IMR-90 (cell line): ENCODE data around the gene NKD1. TPM values are rescaled to one million over a fixed set of nuclear protein-coding genes. Genes with fewer than 3 reads are reported as not detected.

ENCODE experiments used
- ATAC-seq: fragments of 200-7000 bp; cut with Tn5 transposase; 2 replicates; pipeline ENCODE4 v1.9.1; 2020; ENCODE audit warnings: low read depth, mild to moderate bottlenecking, moderate library complexity
- BruUV-seq: library from RNA; stranded (reverse); fragments of 400-500 nt; replicated peaks from 2 replicates; lab custom pipeline; 2021; lab: Mats Ljungman, UMichigan
- CTCF ChIA-PET: fragments of 300-600 bp; formaldehyde crosslinking; extraction: SDS; loops from one replicate; lab custom pipeline; 2021; ENCODE audit warnings: antibody characterized with exemption; lab: Yijun Ruan, JAX
- POLR2A ChIA-PET: fragments of 300-600 bp; sonication (Branson Sonifier 250); formaldehyde crosslinking; loops from one replicate; lab custom pipeline; 2022; ENCODE audit warnings: antibody characterized with exemption; ENCODE audit not compliant: unreplicated experiment; lab: Charles Lee
- DNase-seq: peaks from one replicate; pipeline ENCODE4 v3.0.0; 2013
- H2AFZ ChIP-seq: replicated peaks from 2 replicates; pipeline ENCODE3; 2013; ENCODE audit warnings: low read length, mild to moderate bottlenecking; ENCODE audit not compliant: poor library complexity
- H2AK5ac ChIP-seq: 2 replicates; pipeline ENCODE4 v1.6.1; 2013; ENCODE audit warnings: low read depth, low read length, inconsistent platforms
- H2AK9ac ChIP-seq: replicated peaks from 2 replicates; pipeline ENCODE3; 2013; ENCODE audit warnings: mild to moderate bottlenecking, low read depth, low read length, moderate library complexity; ENCODE audit not compliant: poor library complexity
- H2BK120ac ChIP-seq: 2 replicates; pipeline ENCODE4 v1.6.1; 2013; ENCODE audit warnings: low read depth, low read length, inconsistent platforms
- H2BK15ac ChIP-seq: 3 replicates; pipeline ENCODE4 v1.6.1; 2013; ENCODE audit warnings: low read depth, low read length, inconsistent platforms
- H2BK20ac ChIP-seq: 2 replicates; pipeline ENCODE4 v1.6.1; 2013; ENCODE audit warnings: low read depth, mild to moderate bottlenecking, inconsistent platforms, low read length, moderate library complexity
- H2BK5ac ChIP-seq: 2 replicates; pipeline ENCODE4 v1.6.1; 2013; ENCODE audit warnings: mild to moderate bottlenecking, low read depth, low read length, inconsistent platforms; ENCODE audit not compliant: poor library complexity, severe bottlenecking
- H3K14ac ChIP-seq: replicated peaks from 2 replicates; pipeline ENCODE4 v1.6.1; 2013; ENCODE audit warnings: low read depth, low read length, inconsistent platforms
- H3K18ac ChIP-seq: 2 replicates; pipeline ENCODE4 v1.6.1; 2013; ENCODE audit warnings: low read depth, low read length, control low read depth
- H3K23ac ChIP-seq: 2 replicates; pipeline ENCODE4 v1.6.1; 2013; ENCODE audit warnings: low read depth, low read length, inconsistent platforms
- H3K27ac ChIP-seq: 2 replicates; pipeline ENCODE4 v1.5.1; 2013; ENCODE audit warnings: mild to moderate bottlenecking, control low read depth, low read length; ENCODE audit not compliant: insufficient read depth
- H3K27me3 ChIP-seq: 2 replicates; pipeline ENCODE4 v1.6.1; 2013; ENCODE audit warnings: low read length; ENCODE audit not compliant: control insufficient read depth, insufficient read depth
- H3K36me3 ChIP-seq: 2 replicates; pipeline ENCODE4 v1.6.1; 2013; ENCODE audit warnings: low read length, mixed read lengths; ENCODE audit not compliant: control insufficient read depth, insufficient read depth
- H3K4ac ChIP-seq: 2 replicates; pipeline ENCODE4 v1.6.1; 2013; ENCODE audit warnings: low read depth, low read length, inconsistent platforms
- H3K4me1 ChIP-seq: 2 replicates; pipeline ENCODE4 v1.6.1; 2013; ENCODE audit warnings: low read length, mixed read lengths; ENCODE audit not compliant: control insufficient read depth, insufficient read depth
- H3K4me2 ChIP-seq: 2 replicates; pipeline ENCODE4 v1.6.1; 2013; ENCODE audit warnings: low read depth, mild to moderate bottlenecking, control low read depth, low read length, moderate library complexity
- H3K4me3 ChIP-seq: 2 replicates; pipeline ENCODE4 v1.5.1; 2013; ENCODE audit warnings: low read depth, mild to moderate bottlenecking, control low read depth, low read length, moderate library complexity; ENCODE audit not compliant: insufficient read depth
- H3K56ac ChIP-seq: 2 replicates; pipeline ENCODE4 v1.6.1; 2013; ENCODE audit warnings: low read length, inconsistent platforms; ENCODE audit not compliant: insufficient read depth; ENCODE audit errors: extremely low read depth
- H3K79me1 ChIP-seq, 2 experiments: 2 replicates each; pipeline ENCODE4 v1.6.1; 2013; ENCODE audit warnings: low read length in 2 of 2, inconsistent platforms in 1 of 2, low read depth in 1 of 2
- H3K9ac ChIP-seq: 2 replicates; pipeline ENCODE4 v1.6.1; 2013; ENCODE audit warnings: low read depth, low read length, control low read depth
- H3K9me1 ChIP-seq: 2 replicates; pipeline ENCODE4 v1.6.1; 2013; ENCODE audit warnings: low read length, inconsistent platforms; ENCODE audit not compliant: insufficient read depth
- H3K9me3 ChIP-seq: 2 replicates; pipeline ENCODE4 v1.6.1; 2013; ENCODE audit warnings: low read length; ENCODE audit not compliant: control insufficient read depth, insufficient read depth
- H4K20me1 ChIP-seq: 2 replicates; pipeline ENCODE4 v1.6.1; 2013; ENCODE audit warnings: low read length, inconsistent platforms; ENCODE audit not compliant: insufficient read depth
- H4K5ac ChIP-seq: 2 replicates; pipeline ENCODE4 v1.6.1; 2013; ENCODE audit warnings: mild to moderate bottlenecking, low read depth, low read length, control low read depth
- H4K8ac ChIP-seq, 2 experiments: 2 replicates each; pipeline ENCODE4 v1.6.1; 2013; ENCODE audit warnings: low read depth in 2 of 2, low read length in 2 of 2, control low read depth in 1 of 2, inconsistent platforms in 1 of 2
- H4K91ac ChIP-seq: 2 replicates; pipeline ENCODE4 v1.6.1; 2013; ENCODE audit warnings: low read depth, low read length, inconsistent platforms; ENCODE audit not compliant: insufficient read depth
- BHLHE40 ChIP-seq: fragments of 150-350 bp; IDR thresholded peaks from 2 replicates; pipeline ENCODE4 v1.6.1; 2016; ENCODE audit warnings: mild to moderate bottlenecking, low read depth, low read length
- CEBPB ChIP-seq: IDR thresholded peaks from 2 replicates; pipeline ENCODE4 v1.6.1; 2012; ENCODE audit warnings: low read depth, low read length, improper control_type of control experiment
- CHD1 ChIP-seq: IDR thresholded peaks from 2 replicates; pipeline ENCODE4 v1.6.1; 2012; ENCODE audit warnings: low read depth, low read length, improper control_type of control experiment
- FOS ChIP-seq: fragments of 150-350 bp; IDR thresholded peaks from 2 replicates; pipeline ENCODE4 v1.6.1; 2016; ENCODE audit warnings: low read depth, low read length
- MAZ ChIP-seq: IDR thresholded peaks from 2 replicates; pipeline ENCODE4 v1.6.1; 2012; ENCODE audit warnings: low read depth, mild to moderate bottlenecking, low read length, improper control_type of control experiment, moderate library complexity, borderline replicate concordance
- MXI1 ChIP-seq: IDR thresholded peaks from 2 replicates; pipeline ENCODE4 v1.6.1; 2012; ENCODE audit warnings: low read depth, mild to moderate bottlenecking, low read length, moderate library complexity, borderline replicate concordance
- NFE2L2 ChIP-seq: fragments of 150-350 bp; IDR thresholded peaks from 2 replicates; pipeline ENCODE4 v1.6.1; 2016; ENCODE audit warnings: low read depth, mild to moderate bottlenecking, low read length
- POLR2A ChIP-seq: IDR thresholded peaks from 2 replicates; pipeline ENCODE4 v1.6.1; 2012; ENCODE audit warnings: mild to moderate bottlenecking, low read depth, low read length
- RAD21 ChIP-seq: IDR thresholded peaks from 2 replicates; pipeline ENCODE4 v1.6.1; 2012; ENCODE audit warnings: low read length, improper control_type of control experiment
- RCOR1 ChIP-seq: IDR thresholded peaks from 2 replicates; pipeline ENCODE4 v1.6.1; 2012; ENCODE audit warnings: mild to moderate bottlenecking, low read length, improper control_type of control experiment; ENCODE audit not compliant: insufficient replicate concordance
- RFX5 ChIP-seq: IDR thresholded peaks from 2 replicates; pipeline ENCODE4 v1.8.0; 2012; ENCODE audit warnings: low read depth, mild to moderate bottlenecking, low read length, moderate library complexity
- WGBS, 2 experiments: methylation state at CpG; one replicate each; pipeline versions ENCODE4 v1.1.5 to v1.1.7; 2013; ENCODE audit warnings: missing lambda C conversion rate in 2 of 2; ENCODE audit not compliant: insufficient read length in 1 of 2; ENCODE audit errors: extremely low coverage in 2 of 2; 5-methylcytosine and 5-hydroxymethylcytosine counted together
- dilution Hi-C: fragments of 300-500 bp; cut with HindIII; formaldehyde crosslinking; loops from one replicate; pipeline ENCODE4 v1.14.3; 2018; ENCODE audit warnings: low sequenced_read_pairs; ENCODE audit not compliant: unreplicated experiment
- in situ Hi-C: fragments of 300-500 bp; cut with MboI; formaldehyde crosslinking; loops from 3 replicates; pipeline ENCODE4 v1.14.3; 2019; ENCODE audit warnings: low sequenced_read_pairs, inconsistent platforms, mixed read lengths
- intact Hi-C: fragments of 100-400 bp; cut with micrococcal nuclease; formaldehyde crosslinking; loops from 2 replicates; pipeline ENCODE4 v1.10.0; 2022
- polyA plus RNA-seq, 3 experiments: library from polyadenylated mRNA; depleted of rRNA; stranded (reverse); fragments of >200 nt; gene quantifications; 2 replicates each; pipeline ENCODE4 v1.2.3, GENCODE V29; 2012; ENCODE audit warnings: low replicate concordance in 1 of 3
- total RNA-seq: library from RNA; depleted of rRNA; stranded (reverse); fragments of >200 nt; gene quantifications from 2 replicates; pipeline ENCODE4 v1.2.3, GENCODE V29; 2012
- TF ChIP-seq, protein P1 (sequence below): conservative IDR thresholded peaks from 2 replicates; pipeline ENCODE4 v1.5.1; 2012; ENCODE audit warnings: mild to moderate bottlenecking, low read depth, low read length, improper control_type of control experiment
- TF ChIP-seq, protein P2 (sequence below): fragments of 150-350 bp; IDR thresholded peaks from 2 replicates; pipeline ENCODE4 v1.6.1; 2016; ENCODE audit warnings: low read depth, mild to moderate bottlenecking, low read length, moderate library complexity, borderline replicate concordance
- TF ChIP-seq, protein P3 (sequence below): fragments of 150-350 bp; IDR thresholded peaks from 2 replicates; pipeline ENCODE4 v1.6.1; 2017; ENCODE audit warnings: mild to moderate bottlenecking, antibody characterized with exemption, low read length, low read depth

Gene NKD1
- total and polyA plus RNA-seq, 2 of the 4 experiments (the other 2 are of a cell fraction): not detected

DNA sequence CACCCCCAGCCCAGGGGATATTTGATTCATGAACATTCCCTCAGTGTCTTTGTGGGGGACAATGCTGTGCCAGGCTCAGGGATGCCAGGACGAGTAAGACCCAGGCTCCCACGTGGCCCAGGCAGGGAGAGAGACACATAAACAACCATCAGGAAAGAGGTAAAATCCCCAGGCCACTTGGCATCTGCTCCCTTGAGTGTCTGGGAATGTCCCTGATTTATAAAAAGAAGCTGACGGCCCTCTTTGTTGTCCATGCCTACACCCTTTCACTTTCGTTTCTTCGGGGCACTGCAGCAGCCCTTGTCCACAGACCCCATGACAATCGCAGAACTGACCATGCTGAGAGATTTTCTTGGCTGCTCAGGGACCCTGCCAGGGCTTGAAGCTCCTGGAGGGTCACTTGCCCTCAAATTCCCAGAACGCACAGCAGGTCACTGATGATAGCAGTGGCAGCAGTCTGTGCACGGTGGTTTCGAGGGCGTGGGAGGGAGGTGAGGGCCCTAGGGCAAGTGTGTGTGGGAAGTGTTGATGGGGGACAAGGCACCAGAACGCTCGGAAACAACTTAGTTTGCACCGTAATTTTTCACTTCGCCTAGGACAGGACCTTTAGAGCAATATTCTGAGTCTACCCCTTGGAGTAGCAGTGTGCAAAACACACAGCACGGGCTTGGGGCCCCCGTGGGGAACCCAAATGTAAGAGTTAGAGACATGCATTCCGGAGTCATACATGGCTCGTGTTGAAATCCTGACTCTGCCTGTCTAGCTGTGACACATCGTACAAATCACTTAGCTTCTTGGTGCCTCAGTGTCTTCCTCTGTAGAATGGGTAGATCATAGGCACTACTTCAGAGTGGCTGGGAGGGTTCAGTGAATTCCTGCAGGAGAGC is 149.9 kb downstream of the NKD1 start:
- Histone ChIP-seq H4K8ac (peak overlapping the region; percentile 53 to 69; a peak in 3 of 4 replicates), H3K36me3 (no peaks in the 10 kb centered on the region), H3K4ac (0 out of 2 replicates have a peak overlapping the region, but pooled peaks have one; percentile 43), H4K91ac (no peak overlapping the region), H3K14ac (peak overlapping the region; percentile 63; the same call in 1 of the 2 replicates), H3K4me2 (peak overlapping the region; percentile 66), H3K27ac (no peak overlapping the region), H3K4me3 (peak overlapping the region; percentile 29), H2BK5ac (no peak overlapping the region), H2BK15ac (no peak overlapping the region), H3K79me1 (no peaks in the 10 kb centered on the region), H3K23ac (no peak overlapping the region), H3K56ac (no peak overlapping the region), H2BK120ac (peak overlapping the region; percentile 70), H3K9me1 (no peaks in the 10 kb centered on the region), H3K27me3 (peaks cover 10% of the 10 kb centered on the region), H4K5ac (peak overlapping the region; percentile 53; the same call in 1 of the 2 replicates), H2AFZ (peak overlapping the region; percentile 94), H4K20me1 (no peaks in the 10 kb centered on the region), H2AK5ac (no peak overlapping the region), H3K4me1 (no peaks in the 10 kb centered on the region), H2AK9ac (peak overlapping the region; percentile 38), H3K9ac (no peak overlapping the region), H3K9me3 (no peaks in the 10 kb centered on the region), H3K18ac (no peak overlapping the region; the same call in 1 of the 2 replicates), H2BK20ac (no peak overlapping the region)
- BruUV-seq: no TSS peak
- TF ChIP-seq NFE2L2 (no peak), RAD21 (no peak), MXI1 (no peak), RCOR1 (no peak), RFX5 (no peak), CHD1 (no peak), BHLHE40 (no peak), FOS (no peak), POLR2A (no peak), CEBPB (no peak), MAZ (no peak)
- TF ChIP-seq, protein P1, sequence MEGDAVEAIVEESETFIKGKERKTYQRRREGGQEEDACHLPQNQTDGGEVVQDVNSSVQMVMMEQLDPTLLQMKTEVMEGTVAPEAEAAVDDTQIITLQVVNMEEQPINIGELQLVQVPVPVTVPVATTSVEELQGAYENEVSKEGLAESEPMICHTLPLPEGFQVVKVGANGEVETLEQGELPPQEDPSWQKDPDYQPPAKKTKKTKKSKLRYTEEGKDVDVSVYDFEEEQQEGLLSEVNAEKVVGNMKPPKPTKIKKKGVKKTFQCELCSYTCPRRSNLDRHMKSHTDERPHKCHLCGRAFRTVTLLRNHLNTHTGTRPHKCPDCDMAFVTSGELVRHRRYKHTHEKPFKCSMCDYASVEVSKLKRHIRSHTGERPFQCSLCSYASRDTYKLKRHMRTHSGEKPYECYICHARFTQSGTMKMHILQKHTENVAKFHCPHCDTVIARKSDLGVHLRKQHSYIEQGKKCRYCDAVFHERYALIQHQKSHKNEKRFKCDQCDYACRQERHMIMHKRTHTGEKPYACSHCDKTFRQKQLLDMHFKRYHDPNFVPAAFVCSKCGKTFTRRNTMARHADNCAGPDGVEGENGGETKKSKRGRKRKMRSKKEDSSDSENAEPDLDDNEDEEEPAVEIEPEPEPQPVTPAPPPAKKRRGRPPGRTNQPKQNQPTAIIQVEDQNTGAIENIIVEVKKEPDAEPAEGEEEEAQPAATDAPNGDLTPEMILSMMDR: no peak
- TF ChIP-seq, protein P2, sequence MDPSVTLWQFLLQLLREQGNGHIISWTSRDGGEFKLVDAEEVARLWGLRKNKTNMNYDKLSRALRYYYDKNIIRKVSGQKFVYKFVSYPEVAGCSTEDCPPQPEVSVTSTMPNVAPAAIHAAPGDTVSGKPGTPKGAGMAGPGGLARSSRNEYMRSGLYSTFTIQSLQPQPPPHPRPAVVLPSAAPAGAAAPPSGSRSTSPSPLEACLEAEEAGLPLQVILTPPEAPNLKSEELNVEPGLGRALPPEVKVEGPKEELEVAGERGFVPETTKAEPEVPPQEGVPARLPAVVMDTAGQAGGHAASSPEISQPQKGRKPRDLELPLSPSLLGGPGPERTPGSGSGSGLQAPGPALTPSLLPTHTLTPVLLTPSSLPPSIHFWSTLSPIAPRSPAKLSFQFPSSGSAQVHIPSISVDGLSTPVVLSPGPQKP: no peak
- TF ChIP-seq, protein P3, sequence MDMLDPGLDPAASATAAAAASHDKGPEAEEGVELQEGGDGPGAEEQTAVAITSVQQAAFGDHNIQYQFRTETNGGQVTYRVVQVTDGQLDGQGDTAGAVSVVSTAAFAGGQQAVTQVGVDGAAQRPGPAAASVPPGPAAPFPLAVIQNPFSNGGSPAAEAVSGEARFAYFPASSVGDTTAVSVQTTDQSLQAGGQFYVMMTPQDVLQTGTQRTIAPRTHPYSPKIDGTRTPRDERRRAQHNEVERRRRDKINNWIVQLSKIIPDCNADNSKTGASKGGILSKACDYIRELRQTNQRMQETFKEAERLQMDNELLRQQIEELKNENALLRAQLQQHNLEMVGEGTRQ: no peak; the same call in 1 of the 2 replicates
- DNase-seq (peak; percentile 46), ATAC-seq (peak; percentile 51)
- intact Hi-C loops: no loop called here
- POLR2A ChIA-PET: no interaction called here
- dilution Hi-C loops: no loop called here
- in situ Hi-C loops: no loop called here
- 43% methylated on average over 4 of the region's 19 CpGs; no CpG with 5 or more reads in 1 of the 2 experiments for WGBS, 2 experiments
- CTCF ChIA-PET: interaction anchor here (1.4 kb wide), 1 partner anchor 33 kb away, joined by 3 read pairs; no protein-coding TSS in a partner anchor
